ENCODE results near the gene LMAN2.
A peak's percentile ranks its signal among the peaks of the same experiment; 100 is the strongest.

Gene LMAN2

GRCh38 chr5:177354256-177354655 lies 2.8 kb upstream of the LMAN2 start:
- POLR2A ChIA-PET = no interaction called here
- CTCF ChIA-PET = interaction anchor here (1.0 to 6.9 kb wide), 4 partner anchors 12 to 37 kb away, joined by 3 to 58 read pairs (median 6); no protein-coding TSS in a partner anchor
- no peak for DNase-seq (ENCODE audit: low read depth, low spot score)
- TF ChIP-seq, protein P1, sequence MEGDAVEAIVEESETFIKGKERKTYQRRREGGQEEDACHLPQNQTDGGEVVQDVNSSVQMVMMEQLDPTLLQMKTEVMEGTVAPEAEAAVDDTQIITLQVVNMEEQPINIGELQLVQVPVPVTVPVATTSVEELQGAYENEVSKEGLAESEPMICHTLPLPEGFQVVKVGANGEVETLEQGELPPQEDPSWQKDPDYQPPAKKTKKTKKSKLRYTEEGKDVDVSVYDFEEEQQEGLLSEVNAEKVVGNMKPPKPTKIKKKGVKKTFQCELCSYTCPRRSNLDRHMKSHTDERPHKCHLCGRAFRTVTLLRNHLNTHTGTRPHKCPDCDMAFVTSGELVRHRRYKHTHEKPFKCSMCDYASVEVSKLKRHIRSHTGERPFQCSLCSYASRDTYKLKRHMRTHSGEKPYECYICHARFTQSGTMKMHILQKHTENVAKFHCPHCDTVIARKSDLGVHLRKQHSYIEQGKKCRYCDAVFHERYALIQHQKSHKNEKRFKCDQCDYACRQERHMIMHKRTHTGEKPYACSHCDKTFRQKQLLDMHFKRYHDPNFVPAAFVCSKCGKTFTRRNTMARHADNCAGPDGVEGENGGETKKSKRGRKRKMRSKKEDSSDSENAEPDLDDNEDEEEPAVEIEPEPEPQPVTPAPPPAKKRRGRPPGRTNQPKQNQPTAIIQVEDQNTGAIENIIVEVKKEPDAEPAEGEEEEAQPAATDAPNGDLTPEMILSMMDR (IDR thresholded peaks at IDR 0.05; ENCODE audit: insufficient read depth, low read length, missing control alignments) = no peak
- H3K4me3 ChIP-seq (ENCODE audit: low read depth, low read length) = no peak overlapping the region

DNA sequence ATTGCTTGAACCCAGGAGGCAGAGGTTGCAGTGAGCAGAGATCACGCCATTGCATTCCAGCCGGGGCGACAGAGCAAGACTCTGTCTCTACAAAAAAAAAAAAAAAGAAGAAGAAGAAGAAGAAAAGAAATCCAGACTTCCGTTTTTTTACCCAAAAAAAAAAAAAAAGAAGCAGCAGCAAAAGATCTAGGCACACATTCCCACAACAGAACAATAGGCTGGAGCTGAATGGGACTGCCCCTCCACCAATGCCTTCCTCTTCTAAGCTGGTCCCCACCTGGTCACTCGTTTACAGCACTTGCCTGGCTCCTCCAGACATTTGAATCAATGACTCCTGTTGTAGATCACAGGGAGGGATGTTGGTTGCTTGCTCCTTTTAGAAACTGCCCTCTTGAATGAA lies 1.6 kb upstream of the LMAN2 start:
- H3K4me3 ChIP-seq (ENCODE audit: low read depth, low read length) = no peak overlapping the region
- CTCF ChIA-PET = interaction anchor here (0.5 to 6.9 kb wide), 5 partner anchors 13 to 239 kb away, joined by 3 to 58 read pairs (median 7); no protein-coding TSS in a partner anchor
- POLR2A ChIA-PET = no interaction called here
- TF ChIP-seq, protein P1 (IDR thresholded peaks at IDR 0.05; ENCODE audit: insufficient read depth, low read length, missing control alignments) = no peak
- DNase-seq (ENCODE audit: low read depth, low spot score) = no peak

GRCh38 chr5:177350776-177351391 lies 584 bp downstream of the LMAN2 start:
- POLR2A ChIA-PET = interaction anchor here (0.7 to 1.6 kb wide), 3 partner anchors 10 to 39 kb away, joined by 3 to 4 read pairs (median 4); no protein-coding TSS in a partner anchor
- TF ChIP-seq, protein P1 (IDR thresholded peaks at IDR 0.05; ENCODE audit: insufficient read depth, low read length, missing control alignments) = no peak
- CTCF ChIA-PET = interaction anchor here (1.0 to 6.9 kb wide), 9 partner anchors 9 to 238 kb away, joined by 4 to 58 read pairs (median 11); no protein-coding TSS in a partner anchor
- peak overlapping the region; percentile 97 for H3K4me3 ChIP-seq (ENCODE audit: low read depth, low read length)
- DNase-seq (ENCODE audit: low read depth, low spot score) = no peak

DNA sequence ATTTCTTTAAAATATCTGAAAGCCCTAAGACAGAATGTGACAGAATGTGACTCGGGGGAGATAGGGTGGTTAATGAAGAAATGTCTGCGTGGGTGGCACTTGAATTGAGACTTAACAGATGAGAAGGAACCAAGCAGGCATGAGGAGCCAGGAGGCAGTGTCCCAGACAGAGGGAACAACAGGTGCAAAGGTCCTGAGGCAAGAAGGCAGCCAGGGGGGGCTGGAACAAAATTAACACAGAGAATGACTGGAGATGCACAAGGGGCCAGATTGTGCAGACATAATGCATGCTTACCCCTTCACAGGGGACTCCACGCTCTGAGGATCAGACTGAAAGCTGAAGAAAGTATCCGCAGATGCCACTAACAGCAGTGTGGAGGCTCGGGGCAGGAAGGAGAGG lies 1.7 kb downstream of the LMAN2 start:
- H3K4me3 ChIP-seq (ENCODE audit: low read depth, low read length) = peak overlapping the region; percentile 97
- TF ChIP-seq, protein P1 (IDR thresholded peaks at IDR 0.05; ENCODE audit: insufficient read depth, low read length, missing control alignments) = no peak
- POLR2A ChIA-PET = no interaction called here
- CTCF ChIA-PET = interaction anchor here (1.0 to 4.5 kb wide), 3 partner anchors 41 to 237 kb away, joined by 4 to 26 read pairs (median 21); no protein-coding TSS in a partner anchor
- no peak for DNase-seq (ENCODE audit: low read depth, low spot score)

DNA sequence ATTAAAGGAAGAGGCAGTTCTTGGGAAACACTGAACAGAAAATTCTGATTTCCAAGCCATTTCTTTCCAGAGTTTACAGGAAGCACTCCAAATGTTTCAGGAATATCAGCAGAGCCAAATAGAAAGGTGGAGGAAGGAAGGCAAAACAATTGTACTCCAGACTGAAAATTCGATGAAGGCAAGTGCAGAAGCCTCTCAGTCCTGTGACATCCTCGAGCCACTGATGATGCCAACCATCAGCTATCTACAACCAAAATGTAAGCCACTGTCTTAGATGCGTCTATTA lies 2.2 kb downstream of the LMAN2 start:
- DNase-seq (ENCODE audit: low read depth, low spot score) = no peak
- TF ChIP-seq, protein P1 (IDR thresholded peaks at IDR 0.05; ENCODE audit: insufficient read depth, low read length, missing control alignments) = no peak
- H3K4me3 ChIP-seq (ENCODE audit: low read depth, low read length) = no peak overlapping the region
- CTCF ChIA-PET = interaction anchor here (0.6 to 4.5 kb wide), 4 partner anchors 18 to 54 kb away, joined by 3 to 26 read pairs (median 12); no protein-coding TSS in a partner anchor
- POLR2A ChIA-PET = interaction anchor here (1.1 kb wide), 1 partner anchor 123 kb away, joined by 3 read pairs; no protein-coding TSS in a partner anchor

- ChIA-PET CTCF (interaction anchor here (1.6 to 2.7 kb wide), 3 partner anchors 21 to 38 kb away, joined by 5 to 9 read pairs (median 5); no protein-coding TSS in a partner anchor), POLR2A (no interaction called here)
- DNase-seq (ENCODE audit: low read depth, low spot score) = no peak
- no peak overlapping the region for H3K4me3 ChIP-seq (ENCODE audit: low read depth, low read length)
- TF ChIP-seq, protein P1 (IDR thresholded peaks at IDR 0.05; ENCODE audit: insufficient read depth, low read length, missing control alignments) = no peak
These were observed 3.8 kb downstream of the LMAN2 start for GRCh38 chr5:177347699-177348098.

All from AG04449 (cell line).